GM19023 (cell line): ENCODE measurements around the gene CEP57.
"Not testable (repeated sequence)": the region's sequence is repeated elsewhere in the genome, so short reads cannot be mapped to it uniquely, and the experiment has no call there.

Source experiments
- ATAC-seq: cut with Tn5 transposase; IDR thresholded peaks from one replicate; pipeline ENCODE4 v1.9.1; 2021; ENCODE audit warnings: mild to moderate bottlenecking, moderate library complexity; ENCODE audit not compliant: unreplicated experiment

CEP57 gene

GRCh38 chr11:95795627-95796295 lies 5.5 kb downstream of the CEP57 start:
- no peak for ATAC-seq

GRCh38 chr11:95796501-95796900 lies 6.2 kb downstream of the CEP57 start:
- no peak for ATAC-seq

- ATAC-seq = no peak
These were observed 9.2 kb downstream of the CEP57 start for GRCh38 chr11:95799546-95799945.

- no peak for ATAC-seq
These were observed 10.1 kb downstream of the CEP57 start for GRCh38 chr11:95800438-95800837.

GRCh38 chr11:95802806-95803205 lies 12.5 kb downstream of the CEP57 start:
- no peak for ATAC-seq

GRCh38 chr11:95803973-95804372 lies 13.7 kb downstream of the CEP57 start:
- ATAC-seq = no peak

- ATAC-seq = no peak
These were observed 15.6 kb downstream of the CEP57 start for GRCh38 chr11:95805869-95806268.

GRCh38 chr11:95806464-95806863 lies 16.2 kb downstream of the CEP57 start:
- ATAC-seq = not testable (repeated sequence)

GRCh38 chr11:95811052-95811451 lies 20.8 kb downstream of the CEP57 start:
- ATAC-seq = not testable (repeated sequence)

- ATAC-seq = no peak
These were observed 25.7 kb downstream of the CEP57 start for GRCh38 chr11:95816037-95816436.

- no peak for ATAC-seq
These were observed 31.3 kb downstream of the CEP57 start for GRCh38 chr11:95821640-95822039.

- ATAC-seq = no peak
These were observed 37.4 kb downstream of the CEP57 start for GRCh38 chr11:95827696-95828095.

- no peak for ATAC-seq
These were observed 39.4 kb downstream of the CEP57 start for GRCh38 chr11:95829580-95830259.

GRCh38 chr11:95831198-95831883 lies 41.0 kb downstream of the CEP57 start:
- no peak for ATAC-seq

GRCh38 chr11:95832763-95833162 lies 42.5 kb downstream of the CEP57 start:
- no peak for ATAC-seq

GRCh38 chr11:95833378-95833777 lies 43.1 kb downstream of the CEP57 start:
- ATAC-seq = no peak

- ATAC-seq = no peak
These were observed 45.1 kb downstream of the CEP57 start for GRCh38 chr11:95835351-95835750.

GRCh38 chr11:95835768-95836488 lies 45.6 kb downstream of the CEP57 start:
- ATAC-seq = peak; percentile 95

GRCh38 chr11:95845167-95845566 lies 54.9 kb downstream of the CEP57 start:
- ATAC-seq = no peak

- no peak for ATAC-seq
These were observed 59.0 kb downstream of the CEP57 start for GRCh38 chr11:95849087-95849825.

- no peak for ATAC-seq
These were observed 59.8 kb downstream of the CEP57 start for GRCh38 chr11:95850137-95850536.
